K562 (cell line): Measurements from ENCODE around the gene SAP130. TPM values are rescaled to one million over a fixed set of nuclear protein-coding genes. Genes with fewer than 3 reads are reported as not detected.

Experiments used
- ATAC-seq: fragments of 200-7000 bp; cut with Tn5 transposase; 3 replicates; pipeline ENCODE4 v1.9.1; 2020; ENCODE audit warnings: moderate library complexity
- BruUV-seq: library from RNA; stranded (reverse); fragments of 400-500 nt; replicated peaks from 2 replicates; lab custom pipeline; 2021; lab: Mats Ljungman, UMichigan
- CTCF ChIA-PET: fragments of 300-600 bp; formaldehyde crosslinking; extraction: SDS; loops from one replicate; lab custom pipeline; 2021; ENCODE audit warnings: low intra/inter-chr PET ratio; lab: Yijun Ruan, JAX
- POLR2A ChIA-PET: fragments of 300-600, 350-650 bp; sonication (Branson Sonifier 250); formaldehyde crosslinking; extraction: SDS; loops from one replicate; lab custom pipeline; 2021; ENCODE audit warnings: antibody characterized with exemption, inconsistent platforms; lab: Yijun Ruan, JAX
- DNase-seq, 4 experiments: peaks; one replicate each; pipeline versions ENCODE4 v3.0.0 to v3.0.0-alpha.2; 2011 to 2018; ENCODE audit warnings: low spot score in 3 of 4, mixed read lengths in 3 of 4; ENCODE audit errors: extremely low read depth in 1 of 4
- FAIRE-seq: peaks from 2 replicates; lab custom pipeline; 2011; peaks lifted over from hg19 to GRCh38; lab: Jason Lieb, UNC
- H2AFZ ChIP-seq: 2 replicates; pipeline ENCODE4 v1.6.0; 2011; ENCODE audit warnings: low read depth, low read length, control low read depth, inconsistent platforms
- H3K27ac ChIP-seq: fragments of 200-600 bp; 3 replicates; pipeline ENCODE4 v1.8.0; 2011; ENCODE audit warnings: low read depth, mild to moderate bottlenecking, control low read depth, inconsistent platforms, low read length, moderate library complexity, mixed read lengths; ENCODE audit errors: extremely low read depth
- H3K27me3 ChIP-seq, 2 experiments: fragments of 300-600 bp in 1 of 2; 2 replicates in 1 of 2; 3 replicates in 1 of 2; pipeline versions ENCODE4 v1.6.0 to v1.8.0; 2011; ENCODE audit warnings: inconsistent platforms in 2 of 2, low read length in 2 of 2, mild to moderate bottlenecking in 1 of 2, mixed read lengths in 1 of 2, moderate library complexity in 1 of 2; ENCODE audit not compliant: control insufficient read depth in 2 of 2, insufficient read depth in 2 of 2
- H3K36me3 ChIP-seq: fragments of 300-600 bp; 3 replicates; pipeline ENCODE4 v1.8.0; 2011; ENCODE audit warnings: mild to moderate bottlenecking, low read length, inconsistent platforms; ENCODE audit not compliant: control insufficient read depth, insufficient read depth
- H3K4me1 ChIP-seq, 2 experiments: fragments of 200-600 bp in 1 of 2; replicated peaks in 1 of 2; 2 replicates in 1 of 2; 3 replicates in 1 of 2; pipeline versions ENCODE4 v1.5.1 to v1.8.0; 2011; ENCODE audit warnings: inconsistent platforms in 2 of 2, low read length in 2 of 2, mild to moderate bottlenecking in 1 of 2, mixed read lengths in 1 of 2, moderate library complexity in 1 of 2; ENCODE audit not compliant: control insufficient read depth in 2 of 2, insufficient read depth in 2 of 2
- H3K4me2 ChIP-seq: 2 replicates; pipeline ENCODE4 v1.6.1; 2011; ENCODE audit warnings: low read length, control low read depth, inconsistent platforms, mixed read lengths; ENCODE audit not compliant: insufficient read depth
- H3K4me3 ChIP-seq: fragments of 200-600 bp; sonication (generic), shearing (Covaris generic); 2 replicates; pipeline ENCODE4 v1.5.1; 2016; ENCODE audit warnings: control low read depth, inconsistent platforms
- H3K79me2 ChIP-seq: fragments of 200-600 bp; 3 replicates; pipeline ENCODE4 v1.8.0; 2011; ENCODE audit warnings: low read length, inconsistent platforms; ENCODE audit not compliant: control insufficient read depth, insufficient read depth
- H3K9ac ChIP-seq, 2 experiments: 2 replicates each; pipeline versions ENCODE4 v1.6.0 to v1.6.1; 2011; ENCODE audit warnings: low read depth in 2 of 2, low read length in 2 of 2, control low read depth in 1 of 2, inconsistent platforms in 1 of 2, mild to moderate bottlenecking in 1 of 2, mixed read lengths in 1 of 2; ENCODE audit not compliant: insufficient read depth in 1 of 2
- H3K9me1 ChIP-seq: one replicate; pipeline ENCODE4 v1.6.0; 2011; ENCODE audit warnings: inconsistent platforms, mild to moderate bottlenecking, low read length, moderate library complexity; ENCODE audit not compliant: control insufficient read depth, insufficient read depth
- H3K9me3 ChIP-seq: replicated peaks from 2 replicates; pipeline ENCODE4 v1.5.1; 2011; ENCODE audit warnings: low read depth, low read length, inconsistent platforms; ENCODE audit not compliant: control insufficient read depth, insufficient read depth
- H4K20me1 ChIP-seq: replicated peaks from 2 replicates; pipeline ENCODE4 v1.6.1; 2011; ENCODE audit warnings: low read length, inconsistent platforms, mixed read lengths; ENCODE audit not compliant: control insufficient read depth, insufficient read depth
- CTBP1 ChIP-seq: fragments of 450-650 bp; IDR thresholded peaks from 2 replicates; pipeline ENCODE4 v1.6.1; 2016; ENCODE audit warnings: borderline replicate concordance
- HNRNPUL1 ChIP-seq: fragments of 200-400 bp; formaldehyde crosslinking; IDR thresholded peaks from 2 replicates; pipeline ENCODE4 v1.6.1; 2017; ENCODE audit warnings: low read length
- MCM2 ChIP-seq: fragments of 450-650 bp; IDR thresholded peaks from 2 replicates; pipeline ENCODE4 v1.6.1; 2017; ENCODE audit warnings: low read depth, mild to moderate bottlenecking
- NR2C2 ChIP-seq, 2 experiments: fragments of 200-800 bp in 1 of 2; sonication (Bioruptor generic) in 1 of 2; sonication (generic) in 1 of 2; formaldehyde crosslinking in 1 of 2; IDR thresholded peaks; 2 replicates each; pipeline versions ENCODE4 v1.6.1 to v1.8.0; 2016 to 2022; ENCODE audit warnings: mild to moderate bottlenecking in 1 of 2, missing compliant biosample characterization in 1 of 2, missing genetic modification characterization in 1 of 2, missing genetic modification reagents in 1 of 2
- NR2F6 ChIP-seq: fragments of 450-650 bp; formaldehyde crosslinking; IDR thresholded peaks from 2 replicates; pipeline ENCODE4 v1.4.0; 2020; ENCODE audit warnings: mild to moderate bottlenecking
- WGBS: fragments of 100-300 bp; shearing (Covaris generic); methylation state at CpG from one replicate; pipeline ENCODE4 v1.1.6; 2016; ENCODE audit warnings: low coverage, mixed read lengths; ENCODE audit not compliant: insufficient coverage; ENCODE audit errors: missing lambda C conversion rate; 5-methylcytosine and 5-hydroxymethylcytosine counted together
- in situ Hi-C: fragments of 300-500 bp; cut with MboI; formaldehyde crosslinking; loops from 4 replicates; pipeline ENCODE4 v1.15.0; 2018; ENCODE audit warnings: inconsistent platforms, mixed read lengths
- intact Hi-C: fragments of 100-400 bp; cut with micrococcal nuclease; formaldehyde crosslinking; loops from 2 replicates; pipeline ENCODE4 v1.14.2; 2022
- polyA plus RNA-seq, 8 experiments: library from polyadenylated mRNA; depleted of rRNA in 4 of 8; stranded (reverse) in 5 of 8; unstranded in 3 of 8; fragments of >200 nt; fragmentation: Nextera tagmentation in 2 of 8; fragmentation: Illumina TruSeq in 1 of 8; extraction: Ambion mirVana in 2 of 8; extraction: Trizol in 1 of 8; gene quantifications; 2 replicates each; pipeline versions ENCODE4 v1.2.1 to v1.2.3, GENCODE V29; 2011 to 2014; ENCODE audit warnings: inconsistent platforms in 1 of 8, missing spikeins in 1 of 8
- total RNA-seq, 7 experiments: library from RNA; depleted of rRNA in 6 of 7; stranded (reverse); fragments of >200 nt in 6 of 7; fragmentation: Illumina TruSeq in 2 of 7; extraction: Trizol in 2 of 7; gene quantifications; 2 replicates each; pipeline versions ENCODE4 v1.2.1 to v1.2.3, GENCODE V29; 2011 to 2021; ENCODE audit warnings: low replicate concordance in 1 of 7
- TF ChIP-seq, protein P1 (sequence below): sonication (generic); formaldehyde crosslinking; IDR thresholded peaks from 2 replicates; pipeline ENCODE4 v1.8.0; 2022; ENCODE audit warnings: missing genetic modification reagents, mild to moderate bottlenecking, moderate library complexity, borderline replicate concordance
- TF ChIP-seq, protein P2 (sequence below): fragments of 250-450 bp; sonication (Bioruptor Pico); IDR thresholded peaks from 2 replicates; pipeline ENCODE4 v1.5.0; 2021

Gene SAP130
- total and polyA plus RNA-seq, 9 of the 15 experiments (the other 6 are each of a cell fraction or from before 2014, with no cell fraction given) = 4.5 to 33.4 (median 7.4) TPM

- TF ChIP-seq, protein P1, sequence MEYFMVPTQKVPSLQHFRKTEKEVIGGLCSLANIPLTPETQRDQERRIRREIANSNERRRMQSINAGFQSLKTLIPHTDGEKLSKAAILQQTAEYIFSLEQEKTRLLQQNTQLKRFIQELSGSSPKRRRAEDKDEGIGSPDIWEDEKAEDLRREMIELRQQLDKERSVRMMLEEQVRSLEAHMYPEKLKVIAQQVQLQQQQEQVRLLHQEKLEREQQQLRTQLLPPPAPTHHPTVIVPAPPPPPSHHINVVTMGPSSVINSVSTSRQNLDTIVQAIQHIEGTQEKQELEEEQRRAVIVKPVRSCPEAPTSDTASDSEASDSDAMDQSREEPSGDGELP (CRISPR knock-in tag) = no peak
- TF ChIP-seq MCM2 (no peak), CTBP1 (no peak), NR2F6 (CRISPR knock-in tag) (no peak), NR2C2 (CRISPR knock-in tag; IDR thresholded peaks at IDR 0.05) (no peak), NR2C2 (tag; IDR thresholded peaks at IDR 0.05) (no peak)
Measured at GRCh38 chr2:128039535-128039934, 11.7 kb upstream of the SAP130 start (continued).

DNA sequence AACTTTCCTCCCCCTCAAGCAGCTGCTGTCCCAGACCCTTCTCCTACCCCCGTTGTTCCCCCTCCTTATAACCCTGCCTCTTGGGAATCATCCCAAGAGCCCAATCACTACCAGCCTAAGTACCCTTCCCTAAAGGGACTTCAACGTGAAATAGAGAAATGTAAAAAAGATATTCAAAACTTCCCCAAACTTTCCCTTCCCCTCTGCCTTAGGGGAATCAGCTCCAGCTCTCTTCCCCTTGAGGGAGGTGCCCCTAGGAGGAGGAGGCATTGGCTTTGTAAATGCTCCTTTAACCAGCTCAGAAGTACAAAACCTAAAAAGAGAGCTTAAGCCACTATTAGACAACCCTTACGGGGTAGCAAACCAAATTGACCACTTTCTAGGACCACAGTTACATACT lies 10.6 kb upstream of the SAP130 start:
- CTCF ChIA-PET = no interaction called here
- Histone ChIP-seq H3K27me3 (0 out of 5 replicates have a peak, but pooled peaks cover 0 to 6% of the 10 kb centered on the region in 2 experiments), H3K9ac (no peak overlapping the region), H3K4me3 (no peak overlapping the region), H4K20me1 (no peaks in the 10 kb centered on the region), H2AFZ (no peak overlapping the region), H3K79me2 (no peaks in the 10 kb centered on the region), H3K9me3 (peaks cover 8% of the 10 kb centered on the region), H3K4me1 (no peaks in the 10 kb centered on the region), H3K4me2 (no peak overlapping the region), H3K36me3 (no peaks in the 10 kb centered on the region), H3K9me1 (no peaks in the 10 kb centered on the region), H3K27ac (no peak overlapping the region)
- 4% methylated on average over 3 of the region's 3 CpGs for WGBS
- TF ChIP-seq HNRNPUL1 = no peak
- TF ChIP-seq, protein P2, sequence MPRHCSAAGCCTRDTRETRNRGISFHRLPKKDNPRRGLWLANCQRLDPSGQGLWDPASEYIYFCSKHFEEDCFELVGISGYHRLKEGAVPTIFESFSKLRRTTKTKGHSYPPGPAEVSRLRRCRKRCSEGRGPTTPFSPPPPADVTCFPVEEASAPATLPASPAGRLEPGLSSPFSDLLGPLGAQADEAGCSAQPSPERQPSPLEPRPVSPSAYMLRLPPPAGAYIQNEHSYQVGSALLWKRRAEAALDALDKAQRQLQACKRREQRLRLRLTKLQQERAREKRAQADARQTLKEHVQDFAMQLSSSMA = no peak
- in situ Hi-C loops = no loop called here
- no peak for ATAC-seq
- FAIRE-seq = no peak
- intact Hi-C loops = no loop called here
- no peak for DNase-seq
- POLR2A ChIA-PET = interaction anchor here (1.6 kb wide), 1 partner anchor 9 kb away, joined by 4 read pairs; no protein-coding TSS in a partner anchor
- no TSS peak for BruUV-seq
